HepG2 (cell line): Measurements from ENCODE around the gene ABCC1. TPM values are rescaled to one million over a fixed set of nuclear protein-coding genes. Genes with fewer than 3 reads are reported as not detected.

Source experiments
- ATAC-seq: fragments of 200-7000 bp; cut with Tn5 transposase; 3 replicates; pipeline ENCODE4 v1.9.1; 2020; ENCODE audit warnings: mild to moderate bottlenecking, moderate library complexity
- BruUV-seq: library from RNA; stranded (reverse); fragments of 400-500 nt; replicated peaks from 2 replicates; lab custom pipeline; 2021; lab: Mats Ljungman, UMichigan
- CTCF ChIA-PET: fragments of 300-600 bp; formaldehyde crosslinking; extraction: SDS; loops from one replicate; lab custom pipeline; 2021; ENCODE audit warnings: low total read pairs, inconsistent platforms, low intra/inter-chr PET ratio; lab: Yijun Ruan, JAX
- POLR2A ChIA-PET: fragments of 350-600 bp; sonication (Branson Sonifier 250); formaldehyde crosslinking; loops from one replicate; lab custom pipeline; 2020; ENCODE audit warnings: antibody characterized with exemption, inconsistent platforms; lab: Yijun Ruan, JAX
- DNase-seq: peaks from one replicate; pipeline ENCODE4 v3.0.0-alpha.2; 2015; ENCODE audit warnings: low spot score
- FAIRE-seq: peaks from 3 replicates; lab custom pipeline; 2011; peaks lifted over from hg19 to GRCh38; lab: Jason Lieb, UNC
- H2AFZ ChIP-seq: one replicate; pipeline ENCODE4 v1.6.1; 2011; ENCODE audit warnings: low read length, inconsistent platforms
- H3K27ac ChIP-seq: fragments of 300-600 bp; 3 replicates; pipeline ENCODE4 v1.8.0; 2011; ENCODE audit warnings: mixed run types, mild to moderate bottlenecking, mixed read lengths, low read length, inconsistent platforms; ENCODE audit not compliant: insufficient read depth; ENCODE audit errors: extremely low read length
- H3K27me3 ChIP-seq, 2 experiments: fragments of 200-600 bp in 1 of 2; 2 replicates in 1 of 2; 3 replicates in 1 of 2; pipeline versions ENCODE4 v1.6.0 to v1.8.0; 2011; ENCODE audit warnings: low read length in 2 of 2, mild to moderate bottlenecking in 2 of 2, moderate library complexity in 2 of 2, inconsistent platforms in 1 of 2; ENCODE audit not compliant: insufficient read depth in 2 of 2, control insufficient read depth in 1 of 2
- H3K36me3 ChIP-seq, 2 experiments: fragments of 200-600 bp in 1 of 2; replicated peaks in 1 of 2; 2 replicates in 1 of 2; 3 replicates in 1 of 2; pipeline versions ENCODE4 v1.5.1 to v1.8.0; 2011; ENCODE audit warnings: low read length in 2 of 2, inconsistent platforms in 1 of 2; ENCODE audit not compliant: insufficient read depth in 2 of 2, control insufficient read depth in 1 of 2
- H3K4me1 ChIP-seq: 2 replicates; pipeline ENCODE4 v1.5.1; 2012; ENCODE audit warnings: low read length, inconsistent platforms; ENCODE audit not compliant: insufficient read depth
- H3K4me2 ChIP-seq: 2 replicates; pipeline ENCODE4 v1.6.0; 2011; ENCODE audit warnings: low read depth, low read length, inconsistent platforms
- H3K4me3 ChIP-seq, 3 experiments: fragments of 200-600 bp in 1 of 3; sonication (generic), shearing (Covaris generic) in 1 of 3; replicated peaks in 1 of 3; 2 replicates each; pipeline ENCODE4 v1.5.1; 2011 to 2016; ENCODE audit warnings: low read length in 3 of 3, inconsistent platforms in 2 of 3, low read depth in 2 of 3, mild to moderate bottlenecking in 2 of 3, control low read depth in 1 of 3, mixed read lengths in 1 of 3; ENCODE audit not compliant: insufficient read depth in 1 of 3
- H3K79me2 ChIP-seq: one replicate; pipeline ENCODE4 v1.6.1; 2011; ENCODE audit warnings: low read length, inconsistent platforms; ENCODE audit not compliant: insufficient read depth
- H3K9ac ChIP-seq: 2 replicates; pipeline ENCODE4 v1.6.0; 2011; ENCODE audit warnings: mild to moderate bottlenecking, low read depth, low read length, inconsistent platforms; ENCODE audit not compliant: insufficient read depth
- H3K9me3 ChIP-seq: 2 replicates; pipeline ENCODE4 v1.5.1; 2012; ENCODE audit warnings: mild to moderate bottlenecking, low read length
- H4K20me1 ChIP-seq: 2 replicates; pipeline ENCODE4 v1.6.0; 2011; ENCODE audit warnings: inconsistent platforms, mild to moderate bottlenecking, low read length, moderate library complexity; ENCODE audit not compliant: insufficient read depth
- ATF2 ChIP-seq: sonication (generic); formaldehyde crosslinking; IDR thresholded peaks from 2 replicates; pipeline ENCODE4 v1.4.0; 2020; ENCODE audit warnings: missing genetic modification reagents
- E2F1 ChIP-seq: sonication (generic); formaldehyde crosslinking; IDR thresholded peaks from 2 replicates; pipeline ENCODE4 v1.5.0; 2020; ENCODE audit warnings: missing genetic modification reagents
- ETV5 ChIP-seq: IDR thresholded peaks from 2 replicates; pipeline ENCODE4 v1.6.1; 2018; ENCODE audit warnings: missing biosample characterization, missing genetic modification reagents, inconsistent platforms, borderline replicate concordance
- FOXC1 ChIP-seq: sonication (generic); formaldehyde crosslinking; IDR thresholded peaks from 2 replicates; pipeline ENCODE4 v1.8.0; 2022; ENCODE audit warnings: mild to moderate bottlenecking, missing genetic modification reagents, borderline replicate concordance
- FOXO4 ChIP-seq: sonication (generic); formaldehyde crosslinking; conservative IDR thresholded peaks from 2 replicates; pipeline ENCODE4 v1.8.1; 2023; ENCODE audit warnings: missing genetic modification reagents
- FOXP1 ChIP-seq, 2 experiments: fragments of 450-650 bp in 1 of 2; IDR thresholded peaks; 2 replicates each; pipeline ENCODE4 v1.6.1; 2017 to 2018; ENCODE audit warnings: antibody characterized with exemption in 1 of 2
- GFI1 ChIP-seq: sonication (generic); formaldehyde crosslinking; IDR thresholded peaks from 2 replicates; pipeline ENCODE4 v1.5.0; 2020; ENCODE audit warnings: missing genetic modification reagents, mild to moderate bottlenecking, borderline replicate concordance
- POGZ ChIP-seq: sonication (generic); formaldehyde crosslinking; IDR thresholded peaks from 2 replicates; pipeline ENCODE4 v1.4.0; 2020; ENCODE audit warnings: mild to moderate bottlenecking, missing genetic modification reagents
- RFX1 ChIP-seq: fragments of 450-650 bp; IDR thresholded peaks from 2 replicates; pipeline ENCODE4 v1.6.1; 2017
- XBP1 ChIP-seq: sonication (generic); formaldehyde crosslinking; IDR thresholded peaks from 2 replicates; pipeline ENCODE4 v1.5.0; 2020; ENCODE audit warnings: missing genetic modification reagents
- ZFP62 ChIP-seq: sonication (generic); formaldehyde crosslinking; IDR thresholded peaks from 2 replicates; pipeline ENCODE4 v1.4.0; 2020; ENCODE audit warnings: missing genetic modification reagents
- ZFYVE20 ChIP-seq: sonication (generic); formaldehyde crosslinking; IDR thresholded peaks from 2 replicates; pipeline ENCODE4 v1.8.0; 2023; ENCODE audit warnings: low read depth, mild to moderate bottlenecking, moderate library complexity, missing genetic modification reagents, borderline replicate concordance
- ZMYM3 ChIP-seq: sonication (generic); formaldehyde crosslinking; IDR thresholded peaks from 2 replicates; pipeline ENCODE4 v1.5.1; 2020; ENCODE audit warnings: mild to moderate bottlenecking, missing genetic modification reagents
- ZNF329 ChIP-seq: sonication (generic); formaldehyde crosslinking; IDR thresholded peaks from 2 replicates; pipeline ENCODE4 v1.9.0; 2021; ENCODE audit warnings: low read depth, mild to moderate bottlenecking, missing genetic modification reagents
- ZNF362 ChIP-seq: sonication (generic); formaldehyde crosslinking; IDR thresholded peaks from 2 replicates; pipeline ENCODE4 v1.4.0; 2020; ENCODE audit warnings: missing genetic modification reagents, mild to moderate bottlenecking, borderline replicate concordance
- ZNF382 ChIP-seq: sonication (generic); formaldehyde crosslinking; IDR thresholded peaks from 2 replicates; pipeline ENCODE4 v1.5.0; 2020; ENCODE audit warnings: missing genetic modification reagents, mild to moderate bottlenecking, borderline replicate concordance
- ZNF512 ChIP-seq: sonication (generic); formaldehyde crosslinking; IDR thresholded peaks from 2 replicates; pipeline ENCODE4 v1.4.0; 2020; ENCODE audit warnings: mild to moderate bottlenecking, missing genetic modification reagents
- ZNF737 ChIP-seq: sonication (generic); formaldehyde crosslinking; IDR thresholded peaks from 2 replicates; pipeline ENCODE4 v1.5.0; 2020; ENCODE audit warnings: missing genetic modification reagents, mild to moderate bottlenecking, borderline replicate concordance
- ZNF768 ChIP-seq: sonication (generic); formaldehyde crosslinking; IDR thresholded peaks from 2 replicates; pipeline ENCODE4 v1.4.0; 2020; ENCODE audit warnings: missing genetic modification reagents
- WGBS: methylation state at CpG from one replicate; pipeline ENCODE4 v1.1.6; 2017; ENCODE audit warnings: low lambda C conversion rate; 5-methylcytosine and 5-hydroxymethylcytosine counted together
- in situ Hi-C: cut with HindIII; loops from 2 replicates; pipeline ENCODE4 v1.10.0; 2017; ENCODE audit warnings: low pct_unique_long_range_greater_than_20kb; ENCODE audit not compliant: extremely low pct_ligation_motif_present
- intact Hi-C: fragments of 100-400 bp; cut with micrococcal nuclease; formaldehyde crosslinking; loops from one replicate; pipeline ENCODE4 v1.10.0; 2022; ENCODE audit not compliant: unreplicated experiment
- polyA plus RNA-seq, 8 experiments: library from polyadenylated mRNA; depleted of rRNA in 3 of 8; stranded (reverse) in 7 of 8; unstranded in 1 of 8; fragments of >200 nt; fragmentation: Illumina TruSeq in 4 of 8; extraction: Trizol in 4 of 8; gene quantifications; 2 replicates each; pipeline versions ENCODE4 v1.2.1 to v1.2.3, GENCODE V29; 2011 to 2016; ENCODE audit warnings: low read depth in 4 of 8, missing spikeins in 1 of 8, mixed read lengths in 1 of 8; ENCODE audit not compliant: insufficient read depth in 1 of 8
- total RNA-seq, 5 experiments: library from RNA; depleted of rRNA; stranded (reverse); fragments of >200 nt; fragmentation: Illumina TruSeq; extraction: Trizol; gene quantifications; 2 replicates each; pipeline ENCODE4 v1.2.3, GENCODE V29; 2016; ENCODE audit warnings: low read depth in 1 of 5

ABCC1 gene
- total and polyA plus RNA-seq, 2 of the 13 experiments (the other 11 are each of a cell fraction or from before 2014, with no cell fraction given), result 13.0 to 30.6 TPM

- H2AFZ ChIP-seq, result no peak overlapping the region
- CTCF ChIA-PET, result no interaction called here
- ATAC-seq (no peak), DNase-seq (no peak), FAIRE-seq (no peak)
- H4K20me1 ChIP-seq, result no peaks in the 10 kb centered on the region
- H3K9ac ChIP-seq, result no peak overlapping the region
- 84% methylated on average over 8 of the region's 8 CpGs for WGBS
- no peaks in the 10 kb centered on the region for H3K9me3 ChIP-seq
- H3K4me3 ChIP-seq, result no peak overlapping the region
- H3K4me1 ChIP-seq, result no peaks in the 10 kb centered on the region
- intact Hi-C loops, result no loop called here
- in situ Hi-C loops, result no loop called here
- no peak overlapping the region for H3K27ac ChIP-seq
- H3K36me3 ChIP-seq, result peaks cover 49 to 79% of the 10 kb centered on the region in 2 experiments
- no peaks in the 10 kb centered on the region for H3K79me2 ChIP-seq
- no TSS peak for BruUV-seq
- POLR2A ChIA-PET, result interaction anchor here (0.6 kb wide), 1 partner anchor 10 kb away, joined by 3 read pairs; no protein-coding TSS in a partner anchor
- H3K27me3 ChIP-seq, result no peaks in the 10 kb centered on the region
- H3K4me2 ChIP-seq, result no peak overlapping the region
- no peak for TF ChIP-seq FOXP1 (IDR thresholded peaks at IDR 0.05)
- TF ChIP-seq FOXP1 (CRISPR knock-in tag; IDR thresholded peaks at IDR 0.05), result no peak
- TF ChIP-seq ZNF768 (CRISPR knock-in tag), result peak; percentile 92
- no peak for TF ChIP-seq ZNF329 (CRISPR knock-in tag)
- TF ChIP-seq FOXO4 (CRISPR knock-in tag), result no peak
- no peak for TF ChIP-seq ATF2
- TF ChIP-seq ZNF382 (CRISPR knock-in tag), result no peak
- TF ChIP-seq POGZ (CRISPR knock-in tag), result no peak
- TF ChIP-seq ZFP62, result no peak
- no peak for TF ChIP-seq ETV5 (CRISPR knock-in tag)
- peak; percentile 78 for TF ChIP-seq ZMYM3 (CRISPR knock-in tag)
- no peak for TF ChIP-seq XBP1 (CRISPR knock-in tag)
- TF ChIP-seq ZNF512 (CRISPR knock-in tag), result no peak
- TF ChIP-seq FOXC1, result no peak
- no peak for TF ChIP-seq ZNF737
- TF ChIP-seq GFI1, result no peak
- TF ChIP-seq RFX1, result no peak
- TF ChIP-seq ZFYVE20 (CRISPR knock-in tag), result no peak
- TF ChIP-seq E2F1 (CRISPR knock-in tag), result no peak
- no peak for TF ChIP-seq ZNF362
Observed at GRCh38 chr16:16112450-16113053, 163.1 kb downstream of the ABCC1 start.
